Pancreas (tissue), 10 donors: ENCODE measurements around the gene LIMS2. TPM values are rescaled to one million over a fixed set of nuclear protein-coding genes. Genes with fewer than 3 reads are reported as not detected.

Experiments
- ATAC-seq, 4 donors: fragments of 200-7000 bp; cut with Tn5 transposase; one replicate each; pipeline versions ENCODE4 v1.8.0 to v1.9.1; 2020; ENCODE audit warnings: mild to moderate bottlenecking in 4 of 4, moderate library complexity in 4 of 4
- DNase-seq, 6 donors: peaks; one replicate each; pipeline ENCODE4 v3.0.0-alpha.2; 2020
- FAIRE-seq: peaks from 2 replicates; lab custom pipeline; 2012; peaks lifted over from hg19 to GRCh38; lab: Jason Lieb, UNC
- H3K27ac ChIP-seq, 4 donors: fragments of 200-600 bp; sonication (generic); 1 replicate in 3 of 4; 2 replicates in 1 of 4; pipeline versions ENCODE4 v1.5.0 to v1.8.0; 2020
- H3K27me3 ChIP-seq, 4 donors: fragments of 200-600 bp; one replicate each; pipeline ENCODE4 v1.8.0; 2021
- H3K36me3 ChIP-seq, 3 donors: fragments of 200-600 bp; sonication (generic) in 1 of 3; one replicate each; pipeline versions ENCODE4 v1.5.0 to v1.8.0; 2020 to 2021
- H3K4me1 ChIP-seq, 3 donors: fragments of 200-600 bp; one replicate each; pipeline ENCODE4 v1.8.0; 2021
- H3K4me3 ChIP-seq, 4 donors: fragments of 200-600 bp; sonication (generic) in 2 of 4; one replicate each; pipeline versions ENCODE4 v1.5.0 to v1.8.0; 2020 to 2021
- H3K9me3 ChIP-seq, 4 donors: fragments of 200-600 bp; one replicate each; pipeline ENCODE4 v1.8.0; 2021
- WGBS, 2 donors: extraction: QIAGEN DNeasy Blood & Tissue Kit; methylation state at CpG; one replicate each; pipeline ENCODE4 v1.1.7; 2013; 5-methylcytosine and 5-hydroxymethylcytosine counted together
- intact Hi-C, 3 donors: fragments of 100-400 bp; cut with DNase I; formaldehyde crosslinking; loops; one replicate each; pipeline versions ENCODE4 v1.11.1 to v1.14.2; 2022
- polyA plus RNA-seq, 2 donors: library from polyadenylated mRNA; stranded (reverse); fragments of 200-250 nt; gene quantifications; one replicate each; pipeline ENCODE4 v1.2.3, GENCODE V29; 2013
- total RNA-seq, 6 donors: library from RNA; stranded (reverse); fragmentation: NEBNext Ultra II Directional in 4 of 6; extraction: Animal tissue kit (Norgen Biotek cat#: 25700) in 4 of 6; gene quantifications; one replicate each; pipeline versions ENCODE4 v1.2.1 to v1.2.4, GENCODE V29; 2021 to 2023
- TF ChIP-seq, protein P1 (sequence below), 4 donors: fragments of 200-600 bp; sonication (generic) in 3 of 4; IDR thresholded peaks; one replicate each; pipeline versions ENCODE4 v1.5.0 to v1.8.0; 2021; ENCODE audit warnings: antibody characterized with exemption in 4 of 4
- donor health status: healthy with polysubstance abuse.
- donor health status: DM: no; HTN: no; CAD: no; lungs with moderate emphysema.
- donor health status: DM: no; HTN: no; CAD: no.
- donor health status: control.
- donor health status: control.
- donor health status: Bipolar disorder and iron deficiency.
- donor health status: DM: yes; HTN: yes; CAD: no.
- donor health status: DM: no; HTN: no; CAD: no.
- donor health status: DM: no; HTN: no; CAD: no.
- donor health status: DM: yes; HTN: yes; CAD: no.

The LIMS2 gene
- total and polyA plus RNA-seq, 8 donors = 2.2 to 139 (median 5.2) TPM

DNA sequence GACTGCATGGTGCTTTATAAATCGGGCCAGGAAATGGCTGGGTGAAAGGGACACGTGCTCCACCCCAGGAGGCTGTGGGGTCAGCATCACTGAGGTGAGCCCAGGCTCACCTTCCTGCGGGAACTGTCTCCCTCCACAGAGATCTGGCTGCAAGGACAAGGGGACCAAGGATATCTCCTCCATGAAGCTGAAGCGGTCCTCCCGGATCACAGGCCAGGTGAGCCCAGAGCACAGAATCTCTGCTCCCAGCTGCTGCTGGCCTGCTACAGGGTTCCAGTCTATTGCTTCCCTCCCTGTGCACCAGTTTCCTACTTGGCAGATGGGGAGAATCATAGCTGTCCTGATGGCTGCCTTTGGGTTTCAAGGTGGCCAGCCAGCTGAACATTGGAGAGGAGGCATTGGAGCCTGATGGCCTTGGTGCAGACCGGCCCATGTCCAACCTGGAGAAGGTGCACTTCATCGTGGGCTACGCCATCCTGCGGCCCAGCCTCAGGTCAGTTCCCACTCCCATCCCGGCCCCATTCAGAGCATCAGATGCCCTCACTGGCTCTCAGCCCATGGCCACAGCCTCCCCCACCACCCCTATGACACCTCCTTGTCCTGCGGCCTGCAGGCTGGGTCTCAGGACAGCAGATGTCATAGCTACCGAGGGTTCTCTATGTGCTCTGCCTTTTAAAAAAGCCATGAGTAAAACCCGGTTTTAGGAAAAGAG is 63.1 kb downstream of the LIMS2 start:
- TF ChIP-seq, protein P1, sequence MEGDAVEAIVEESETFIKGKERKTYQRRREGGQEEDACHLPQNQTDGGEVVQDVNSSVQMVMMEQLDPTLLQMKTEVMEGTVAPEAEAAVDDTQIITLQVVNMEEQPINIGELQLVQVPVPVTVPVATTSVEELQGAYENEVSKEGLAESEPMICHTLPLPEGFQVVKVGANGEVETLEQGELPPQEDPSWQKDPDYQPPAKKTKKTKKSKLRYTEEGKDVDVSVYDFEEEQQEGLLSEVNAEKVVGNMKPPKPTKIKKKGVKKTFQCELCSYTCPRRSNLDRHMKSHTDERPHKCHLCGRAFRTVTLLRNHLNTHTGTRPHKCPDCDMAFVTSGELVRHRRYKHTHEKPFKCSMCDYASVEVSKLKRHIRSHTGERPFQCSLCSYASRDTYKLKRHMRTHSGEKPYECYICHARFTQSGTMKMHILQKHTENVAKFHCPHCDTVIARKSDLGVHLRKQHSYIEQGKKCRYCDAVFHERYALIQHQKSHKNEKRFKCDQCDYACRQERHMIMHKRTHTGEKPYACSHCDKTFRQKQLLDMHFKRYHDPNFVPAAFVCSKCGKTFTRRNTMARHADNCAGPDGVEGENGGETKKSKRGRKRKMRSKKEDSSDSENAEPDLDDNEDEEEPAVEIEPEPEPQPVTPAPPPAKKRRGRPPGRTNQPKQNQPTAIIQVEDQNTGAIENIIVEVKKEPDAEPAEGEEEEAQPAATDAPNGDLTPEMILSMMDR (IDR thresholded peaks at IDR 0.05) = no peak
- FAIRE-seq (no peak), DNase-seq (peak in 3 of 6 donors; percentile 7 to 43 (median 33)), ATAC-seq (no peak)
- no peaks in the 10 kb centered on the region for H3K27me3 ChIP-seq
- intact Hi-C loops = no loop called here
- WGBS, 2 donors = 79 to 88% methylated on average over 13 of the region's 13 CpGs
- no peak overlapping the region for H3K27ac ChIP-seq
- no peaks in the 10 kb centered on the region for H3K9me3 ChIP-seq
- H3K36me3 ChIP-seq = no peaks in the 10 kb centered on the region
- H3K4me3 ChIP-seq = no peak overlapping the region
- H3K4me1 ChIP-seq = no peaks in the 10 kb centered on the region

DNA sequence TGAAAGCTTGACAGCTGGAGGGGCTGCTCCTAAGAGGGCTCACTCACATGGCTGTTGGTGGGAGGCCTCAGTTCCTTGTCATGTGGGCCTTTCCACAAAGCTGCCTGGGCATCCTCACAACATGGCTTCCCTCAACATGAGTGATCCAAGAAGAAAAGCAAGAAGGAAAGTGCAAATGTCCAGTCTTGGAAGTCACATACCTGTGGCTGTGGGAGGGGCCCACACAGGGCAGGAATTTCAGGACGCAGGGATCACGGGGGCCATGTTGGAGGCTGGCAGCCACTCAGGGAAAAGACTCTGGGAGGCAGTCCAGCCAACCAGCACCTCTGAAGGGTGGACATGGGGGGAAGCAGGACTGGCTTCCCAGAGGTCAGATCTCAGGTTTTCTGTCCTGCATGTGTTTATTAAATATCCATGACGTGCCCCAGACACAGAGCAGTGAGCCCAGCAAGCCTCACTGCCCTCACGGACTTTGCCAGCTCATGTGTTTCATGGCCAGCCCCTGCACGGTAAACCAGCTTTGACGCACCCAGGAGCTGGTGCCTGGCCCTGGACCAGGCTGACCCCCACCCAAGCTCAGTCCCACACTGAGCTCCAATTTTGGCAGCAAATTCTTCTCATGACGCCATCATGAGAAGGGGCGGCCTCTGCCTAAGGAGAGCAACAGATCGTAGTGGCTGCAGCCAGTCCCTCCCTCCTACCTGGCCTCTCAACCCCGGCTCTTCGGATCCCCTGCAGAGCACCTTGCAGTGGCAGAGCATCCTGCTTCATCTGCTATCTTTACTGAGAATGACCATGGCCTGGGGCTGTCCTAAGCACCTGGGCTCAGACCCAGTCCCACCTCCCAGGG is 64.0 kb downstream of the LIMS2 start:
- Histone ChIP-seq H3K27ac (no peak overlapping the region), H3K4me3 (no peak overlapping the region), H3K36me3 (no peaks in the 10 kb centered on the region), H3K4me1 (no peaks in the 10 kb centered on the region), H3K27me3 (no peaks in the 10 kb centered on the region), H3K9me3 (no peaks in the 10 kb centered on the region)
- DNase-seq = peak in 3 of 6 donors; percentile 2 to 40 (median 21)
- intact Hi-C loops = no loop called here
- TF ChIP-seq, protein P1 (IDR thresholded peaks at IDR 0.05) = no peak
- no peak for FAIRE-seq
- WGBS, 2 donors = 71 to 82% methylated on average over 11 of the region's 11 CpGs
- ATAC-seq = no peak

DNA sequence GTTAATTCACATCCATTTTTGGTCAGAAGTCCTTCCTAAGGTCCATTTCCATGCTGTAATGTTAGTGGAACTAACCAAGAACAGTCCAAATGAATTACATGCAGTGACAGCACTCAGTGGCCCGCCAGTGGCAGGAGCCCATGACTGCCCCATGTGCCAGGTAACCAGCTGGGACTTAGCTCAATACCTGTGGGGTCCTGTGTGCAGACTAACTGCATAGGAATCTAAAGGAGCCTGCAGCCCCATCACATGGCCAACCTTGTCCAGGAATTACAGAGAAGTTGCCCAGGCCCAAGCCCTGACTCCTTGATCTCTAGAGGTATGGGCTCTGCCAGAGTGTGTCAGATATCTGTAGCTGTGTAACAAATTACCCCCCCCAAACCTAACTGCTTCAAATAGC is 64.8 kb downstream of the LIMS2 start:
- H3K27ac ChIP-seq = no peak overlapping the region
- ATAC-seq = no peak
- DNase-seq = peak in 3 of 6 donors; percentile 3 to 11 (median 9)
- TF ChIP-seq, protein P1 (IDR thresholded peaks at IDR 0.05) = no peak
- no peaks in the 10 kb centered on the region for H3K9me3 ChIP-seq
- 92 to 100% methylated on average over 1 of the region's 1 CpG for WGBS, 2 donors
- H3K27me3 ChIP-seq = no peaks in the 10 kb centered on the region
- no peak overlapping the region for H3K4me3 ChIP-seq
- intact Hi-C loops = no loop called here
- FAIRE-seq = no peak
- no peaks in the 10 kb centered on the region for H3K36me3 ChIP-seq
- H3K4me1 ChIP-seq = no peaks in the 10 kb centered on the region

DNA sequence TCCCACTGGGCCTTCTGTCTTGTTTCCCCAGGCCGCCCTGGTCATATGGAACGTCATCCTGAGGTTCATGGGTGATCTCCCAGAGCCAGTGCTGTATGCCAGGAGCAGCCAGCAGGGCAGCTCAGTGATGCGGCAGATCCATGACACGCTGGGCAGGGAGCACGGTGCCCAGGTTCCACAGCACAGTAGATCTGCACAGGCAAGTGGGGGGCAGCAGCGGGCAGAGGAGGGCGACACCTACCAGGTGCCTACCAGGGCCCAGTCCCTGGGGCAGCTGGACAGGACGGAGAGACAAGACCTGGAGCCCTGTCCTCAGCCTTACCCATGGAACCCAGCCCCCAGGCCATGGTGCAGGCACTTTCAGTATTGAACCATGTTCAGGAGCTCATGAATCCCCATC is 65.5 kb downstream of the LIMS2 start:
- no peaks in the 10 kb centered on the region for H3K27me3 ChIP-seq
- no peak for ATAC-seq
- TF ChIP-seq, protein P1 (IDR thresholded peaks at IDR 0.05) = no peak
- no peaks in the 10 kb centered on the region for H3K4me1 ChIP-seq
- FAIRE-seq = no peak
- H3K9me3 ChIP-seq = no peaks in the 10 kb centered on the region
- H3K36me3 ChIP-seq = no peaks in the 10 kb centered on the region
- 89 to 96% methylated on average over 8 of the region's 8 CpGs for WGBS, 2 donors
- intact Hi-C loops = no loop called here
- no peak overlapping the region for H3K4me3 ChIP-seq
- peak in 2 of 6 donors; percentile 4 to 38 for DNase-seq
- no peak overlapping the region for H3K27ac ChIP-seq
